ENCODE measurements around the gene XRN2. TPM values are rescaled to one million over a fixed set of nuclear protein-coding genes. Genes with fewer than 3 reads are reported as not detected.

Gene XRN2
- polyA plus RNA-seq, 3 donors, result 53.1 to 111 (median 101) TPM

GRCh38 chr20:21386111-21386510 lies 83.0 kb downstream of the XRN2 start:
- Histone ChIP-seq H3K4me3 (replicated peaks in 1 of 3; ENCODE audit: low read depth in 2 of 3, low read length in 3 of 3) (no peak overlapping the region), H3K36me3 (replicated peaks in 1 of 2; ENCODE audit: control insufficient read depth in 1 of 2, insufficient read depth in 2 of 2, low read length in 2 of 2) (peaks cover 84 to 98% of the 10 kb centered on the region in 2 donors)
- peaks cover 79 to 89% of the 10 kb centered on the region in 2 donors for H3K36me3 Mint-ChIP-seq

GRCh38 chr20:21387528-21387927 lies 84.4 kb downstream of the XRN2 start:
- H3K27me3 Mint-ChIP-seq (ENCODE audit: low read depth in 3 of 3), result peaks cover 23 to 25% (median 24%) of the 10 kb centered on the region in 3 donors
- H3K4me3 Mint-ChIP-seq, result no peak overlapping the region
- Histone ChIP-seq H4K20me1 (ENCODE audit: insufficient read depth, low read length) (peaks cover 44% of the 10 kb centered on the region), H2AFZ (ENCODE audit: insufficient read depth, low read depth, low read length, poor library complexity, severe bottlenecking) (no peak overlapping the region), H3K4me2 (replicated peaks; ENCODE audit: extremely low read depth, low read length, poor library complexity, severe bottlenecking) (no peak overlapping the region), H3K36me3 (replicated peaks in 1 of 2; ENCODE audit: control insufficient read depth in 1 of 2, insufficient read depth in 2 of 2, low read length in 2 of 2) (peaks cover 70 to 84% of the 10 kb centered on the region in 2 donors), H3K9ac (ENCODE audit: insufficient read depth, low read length, poor library complexity, severe bottlenecking) (no peak overlapping the region), H3K27ac (ENCODE audit: low read depth in 1 of 2, low read length in 2 of 2) (no peak overlapping the region), H3K4me3 (replicated peaks in 1 of 3; ENCODE audit: low read depth in 2 of 3, low read length in 3 of 3) (no peak overlapping the region), H3K9me3 (replicated peaks in 1 of 2; ENCODE audit: control insufficient read depth in 1 of 2, insufficient read depth in 1 of 2, low read length in 2 of 2) (peaks cover 0 to 10% of the 10 kb centered on the region in 2 donors), H3K79me2 (ENCODE audit: insufficient read depth, low read length) (no peaks in the 10 kb centered on the region), H3K4me1 (ENCODE audit: control insufficient read depth in 1 of 2, insufficient read depth in 2 of 2, low read length in 2 of 2) (no peaks in the 10 kb centered on the region), H3K27me3 (ENCODE audit: control insufficient read depth in 2 of 2, insufficient read depth in 2 of 2, low read length in 2 of 2) (peaks cover 23 to 24% of the 10 kb centered on the region in 2 donors)
- intact Hi-C loops (cut with micrococcal nuclease), result no loop called here
- peaks cover 0 to 8% (median 4%) of the 10 kb centered on the region in 7 donors for H3K9me3 Mint-ChIP-seq
- no peak overlapping the region for H3K27ac Mint-ChIP-seq
- TF ChIP-seq CTCF (IDR thresholded peaks at IDR 0.05), result no peak
- H3K4me1 Mint-ChIP-seq, result peaks cover 10% of the 10 kb centered on the region
- DNase-seq, result no peak
- H3K36me3 Mint-ChIP-seq, result peaks cover 72 to 77% of the 10 kb centered on the region in 2 donors

More at GRCh38 chr20:21386111-21386510, 83.0 kb downstream of the XRN2 start:
- Mint-ChIP-seq H3K9me3 (peaks cover 0 to 4% (median 0%) of the 10 kb centered on the region in 7 donors), H3K4me1 (peaks cover under 1% of the 10 kb centered on the region), H3K4me3 (no peak overlapping the region), H3K27ac (no peak overlapping the region), H3K27me3 (ENCODE audit: low read depth in 3 of 3) (peaks cover 10 to 13% (median 12%) of the 10 kb centered on the region in 3 donors)
- no peak for DNase-seq
- H2AFZ ChIP-seq (ENCODE audit: insufficient read depth, low read depth, low read length, poor library complexity, severe bottlenecking), result no peak overlapping the region
- intact Hi-C loops (cut with micrococcal nuclease), result no loop called here
- no peak overlapping the region for H3K9ac ChIP-seq (ENCODE audit: insufficient read depth, low read length, poor library complexity, severe bottlenecking)
- peaks cover 11 to 12% of the 10 kb centered on the region in 2 donors for H3K27me3 ChIP-seq (ENCODE audit: control insufficient read depth in 2 of 2, insufficient read depth in 2 of 2, low read length in 2 of 2)
- H3K27ac ChIP-seq (ENCODE audit: low read depth in 1 of 2, low read length in 2 of 2), result no peak overlapping the region
- 100% methylated on average over 3 of the region's 5 CpGs for WGBS (ENCODE audit: insufficient coverage)
- TF ChIP-seq CTCF (IDR thresholded peaks at IDR 0.05), result no peak
- peaks cover 0 to 6% of the 10 kb centered on the region in 2 donors for H3K9me3 ChIP-seq (replicated peaks in 1 of 2; ENCODE audit: control insufficient read depth in 1 of 2, insufficient read depth in 1 of 2, low read length in 2 of 2)
- no peak overlapping the region for H3K4me2 ChIP-seq (replicated peaks; ENCODE audit: extremely low read depth, low read length, poor library complexity, severe bottlenecking)
- H3K79me2 ChIP-seq (ENCODE audit: insufficient read depth, low read length), result no peaks in the 10 kb centered on the region
- H4K20me1 ChIP-seq (ENCODE audit: insufficient read depth, low read length), result peaks cover 44% of the 10 kb centered on the region
- H3K4me1 ChIP-seq (ENCODE audit: control insufficient read depth in 1 of 2, insufficient read depth in 2 of 2, low read length in 2 of 2), result no peaks in the 10 kb centered on the region

Measured in CD14-positive monocyte (primary cell).